ENCODE measurements around the gene FDXACB1. TPM values are rescaled to one million over a fixed set of nuclear protein-coding genes. Genes with fewer than 3 reads are reported as not detected.

The FDXACB1 gene
- total RNA-seq, 2 donors from 2014 or later: 2.1 TPM; not detected in 1

GRCh38 chr11:111826322-111826950 lies 52.5 kb downstream of the FDXACB1 start:
- TF ChIP-seq CTCF (IDR thresholded peaks at IDR 0.05): no peak
- TF ChIP-seq POLR2A (IDR thresholded peaks at IDR 0.05): no peak
- Histone ChIP-seq H3K27ac (no peak overlapping the region), H3K4me3 (no peak overlapping the region), H3K4me1 (no peaks in the 10 kb centered on the region), H3K9me3 (no peaks in the 10 kb centered on the region), H3K36me3 (replicated peaks in 1 of 2; ENCODE audit: insufficient read depth in 1 of 2, low read depth in 2 of 2) (peaks cover 5% of the 10 kb centered on the region in 2 donors), H3K27me3 (no peaks in the 10 kb centered on the region)
- WGBS, 2 donors: 94 to 97% methylated on average over 2 of the region's 2 CpGs
- no peak for DNase-seq
- intact Hi-C loops (cut with DNase I): no loop called here
- ATAC-seq: no peak

Small RNAs within 50 kb of the gene (small RNA-seq; reads per million reads assigned to genes)
- gene C11orf52 (not detected), gene GNG5P3 (not detected), gene RNA5SP351 (not detected), gene RPL37AP8 (not detected)

Other genes starting within 250 kb of the FDXACB1 start
- 10 to 100 TPM; 24.7 to 41.5 TPM for gene PPP2R1B, start 112.8 kb downstream of the FDXACB1 start, total RNA-seq
- gene ALG9, start 7.6 kb downstream of the FDXACB1 start, total RNA-seq: 10 to 100 TPM; 25.9 to 60.3 TPM
- gene CFAP68, start 376 bp upstream of the FDXACB1 start, total RNA-seq: 10 to 100 TPM in 1 of 2 donors, 1 to 10 TPM in 1; 7.8 to 31.6 TPM
- 10 to 100 TPM; 10.4 to 61.0 TPM for gene CRYAB, start 32.6 kb upstream of the FDXACB1 start, total RNA-seq
- gene HSPB2, start 33.6 kb upstream of the FDXACB1 start, total RNA-seq: not detected
- 10 to 100 TPM in 1 of 2 donors, 1 to 10 TPM in 1; 4.6 to 14.8 TPM for gene C11orf52, start 39.7 kb upstream of the FDXACB1 start, total RNA-seq
- 10 to 100 TPM; 14.0 to 23.4 TPM for gene DIXDC1, start 58.2 kb upstream of the FDXACB1 start, total RNA-seq
- 10 to 100 TPM; 10.4 to 10.5 TPM for gene DLAT, start 146.2 kb upstream of the FDXACB1 start, total RNA-seq
- gene PIH1D2, start 194.9 kb upstream of the FDXACB1 start, total RNA-seq: 1 to 10 TPM in 1 of 2 donors, not detected in 1; 1.3 TPM
- gene NKAPD1, start 195.1 kb upstream of the FDXACB1 start, total RNA-seq: 10 to 100 TPM in 1 of 2 donors, 1 to 10 TPM in 1; 8.3 to 10.5 TPM
- 1 to 10 TPM; 7.5 to 9.6 TPM for gene TIMM8B, start 207.6 kb upstream of the FDXACB1 start, total RNA-seq
- 10 to 100 TPM; 27.4 to 68.5 TPM for gene SDHD, start 207.7 kb upstream of the FDXACB1 start, total RNA-seq